GM18873 (cell line): ENCODE data around the gene RTEL1.
"Not testable (repeated sequence)": the region's sequence is repeated elsewhere in the genome, so short reads cannot be mapped to it uniquely, and the experiment has no call there.

Experiments
- ATAC-seq: cut with Tn5 transposase; IDR thresholded peaks from one replicate; pipeline ENCODE4 v1.9.1; 2021; ENCODE audit warnings: mild to moderate bottlenecking, moderate library complexity, moderate number of reproducible peaks; ENCODE audit not compliant: unreplicated experiment, low FRiP score

The RTEL1 gene

DNA sequence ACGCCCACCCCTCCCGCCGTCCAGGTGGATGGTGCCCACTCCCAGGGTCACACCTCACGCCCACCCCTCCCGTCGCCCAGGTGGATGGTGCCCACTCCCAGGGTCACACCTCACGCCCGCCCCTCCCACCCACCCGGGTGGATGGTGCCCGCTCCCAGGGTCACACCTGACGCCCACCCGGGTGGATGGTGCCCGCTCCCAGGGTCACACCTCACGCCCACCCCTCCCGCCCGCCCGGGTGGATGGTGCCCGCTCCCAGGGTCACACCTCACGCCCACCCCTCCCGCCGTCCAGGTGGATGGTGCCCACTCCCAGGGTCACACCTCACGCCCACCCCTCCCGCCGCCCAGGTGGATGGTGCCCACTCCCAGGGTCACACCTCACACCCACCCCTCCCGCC lies 7.6 kb upstream of the RTEL1 start:
- ATAC-seq = not testable (repeated sequence)

DNA sequence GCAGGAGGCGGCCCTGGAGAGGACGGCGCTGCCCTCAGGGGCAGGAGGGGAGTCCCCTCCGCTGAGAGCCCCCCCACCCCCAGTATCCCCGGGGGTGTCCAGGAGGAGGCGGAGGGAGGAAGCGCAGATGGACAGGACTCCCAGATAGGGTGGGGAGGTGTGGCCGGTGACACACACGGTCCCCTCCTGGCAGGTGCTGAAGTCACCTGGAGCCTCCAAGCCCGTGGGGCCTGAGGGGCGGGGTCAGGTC lies 6.2 kb upstream of the RTEL1 start:
- ATAC-seq = no peak

DNA sequence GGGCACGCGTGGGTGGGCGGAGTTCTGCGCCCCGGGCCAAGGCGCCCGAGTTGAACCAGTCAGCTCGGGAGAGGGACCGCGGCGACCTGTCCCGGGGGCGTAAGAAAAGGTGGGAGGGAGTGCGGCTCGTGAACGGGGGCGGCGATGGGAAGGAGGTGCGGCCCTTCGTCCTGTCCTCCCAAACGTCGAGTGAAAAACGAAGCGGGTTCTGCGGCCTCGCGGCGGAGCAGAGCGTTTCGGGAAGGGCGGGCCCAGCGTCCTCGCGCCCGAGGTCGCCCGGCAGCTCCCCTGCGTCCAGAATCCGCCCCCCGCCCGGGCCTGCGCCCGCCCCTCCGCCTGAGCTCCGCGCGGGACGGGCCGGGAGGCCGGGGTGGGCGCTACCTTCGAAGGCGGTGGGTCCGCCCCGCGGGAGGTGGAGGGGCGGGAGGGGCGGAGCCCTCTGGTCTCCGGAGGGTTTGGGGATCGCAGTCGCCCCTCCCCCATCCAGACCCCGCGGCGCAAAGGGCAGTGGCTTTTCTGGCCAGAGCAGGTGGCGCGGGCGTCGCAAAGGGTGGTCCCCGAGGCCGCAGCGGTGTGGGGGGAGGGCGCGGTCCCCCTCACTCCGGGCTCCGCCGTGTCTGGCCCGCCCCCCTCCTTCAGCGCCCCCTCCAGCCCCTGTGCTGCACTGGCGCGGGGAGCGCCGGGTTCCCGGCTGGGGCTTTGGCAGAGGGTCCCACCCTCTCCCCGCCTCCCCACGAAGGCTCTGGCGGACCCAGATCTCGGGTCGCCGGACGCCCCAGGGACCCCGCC lies 5.7 kb upstream of the RTEL1 start:
- no peak for ATAC-seq

DNA sequence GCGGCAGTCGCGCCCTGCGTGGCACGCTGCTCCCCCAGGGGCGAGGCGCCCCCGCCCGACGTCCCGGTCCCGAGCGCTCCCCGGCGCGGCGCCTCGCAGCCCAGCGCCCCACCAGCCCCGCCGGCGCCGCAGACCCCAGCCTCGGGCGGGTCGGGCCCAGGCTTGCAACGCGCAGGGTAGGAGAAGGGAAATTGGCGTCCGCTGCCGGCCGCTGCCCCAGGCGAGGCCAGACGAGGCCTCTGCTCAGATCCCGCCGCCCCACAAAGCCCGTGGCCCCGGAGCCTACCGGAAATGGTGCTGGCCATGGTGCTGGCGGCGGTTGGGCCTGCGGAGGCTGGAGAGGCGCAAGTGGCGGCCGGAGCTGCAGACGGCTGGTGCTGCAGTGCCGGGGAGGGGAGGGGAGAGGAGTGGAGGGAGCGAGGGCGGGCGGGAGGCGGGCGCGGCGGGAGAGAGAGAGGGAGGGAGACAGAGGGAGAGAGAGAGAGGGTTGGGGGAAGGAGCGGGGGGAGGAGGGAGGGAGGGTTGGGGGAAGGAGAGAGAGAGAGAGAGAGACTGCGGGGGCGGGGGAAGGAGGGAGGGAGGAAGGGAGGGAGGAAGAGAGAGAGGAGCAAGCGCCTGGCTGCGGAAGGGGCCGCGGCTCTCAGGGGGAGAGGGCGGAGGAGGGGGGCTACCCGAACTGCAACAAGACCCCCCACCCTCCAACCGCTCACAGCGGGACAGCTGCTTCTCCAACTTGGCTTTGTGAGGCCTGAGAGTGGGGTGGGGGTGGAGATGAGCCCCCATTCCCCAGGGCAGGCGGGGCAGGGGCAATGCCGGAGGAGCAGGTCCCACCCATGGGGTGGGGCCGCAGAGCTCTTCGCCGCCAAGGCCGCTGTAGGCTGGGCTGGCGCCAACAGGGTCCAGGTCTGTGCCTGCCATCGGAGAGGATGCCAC lies 4.8 kb upstream of the RTEL1 start, which contains the start of gene STMN3:
TSS of gene STMN3 (minus strand) at position 384 of the 933 bp plus-strand sequence. CDS start at position 305, 79 bp downstream.
- no peak for ATAC-seq

DNA sequence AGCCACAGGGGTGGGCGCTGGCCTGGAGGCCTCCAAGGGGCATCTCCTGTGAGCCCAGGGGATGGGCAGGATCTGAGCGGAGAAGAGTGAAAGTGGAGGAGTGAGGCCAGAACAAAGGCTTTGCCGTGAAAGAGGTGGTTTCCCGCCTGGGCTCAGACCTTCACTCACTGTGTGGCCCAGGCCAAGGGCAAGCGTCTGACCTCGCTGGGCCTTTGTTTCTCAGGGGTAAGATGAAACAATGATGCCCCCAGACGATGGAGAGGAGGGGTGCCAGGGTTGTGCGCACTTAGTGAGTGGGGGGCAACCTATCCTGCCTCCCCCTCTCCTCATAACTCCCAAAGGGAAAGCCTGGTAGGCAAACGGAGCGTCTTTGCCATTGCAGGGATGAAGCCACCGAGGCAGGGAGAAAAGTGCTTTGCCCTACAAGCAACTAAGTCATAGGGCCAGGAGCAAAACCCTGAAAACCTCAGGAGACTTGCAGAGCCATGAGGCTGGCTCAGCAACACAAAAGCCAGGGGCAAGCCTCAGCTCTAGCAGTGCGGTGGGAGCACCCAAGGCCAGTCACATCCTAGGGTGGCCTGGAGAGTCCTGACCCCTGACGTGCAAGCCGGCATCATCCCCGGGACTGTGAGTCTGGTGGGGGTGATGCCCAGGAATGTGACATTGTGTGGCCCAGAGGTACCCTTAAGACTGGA lies 4.0 kb upstream of the RTEL1 start:
- no peak for ATAC-seq

DNA sequence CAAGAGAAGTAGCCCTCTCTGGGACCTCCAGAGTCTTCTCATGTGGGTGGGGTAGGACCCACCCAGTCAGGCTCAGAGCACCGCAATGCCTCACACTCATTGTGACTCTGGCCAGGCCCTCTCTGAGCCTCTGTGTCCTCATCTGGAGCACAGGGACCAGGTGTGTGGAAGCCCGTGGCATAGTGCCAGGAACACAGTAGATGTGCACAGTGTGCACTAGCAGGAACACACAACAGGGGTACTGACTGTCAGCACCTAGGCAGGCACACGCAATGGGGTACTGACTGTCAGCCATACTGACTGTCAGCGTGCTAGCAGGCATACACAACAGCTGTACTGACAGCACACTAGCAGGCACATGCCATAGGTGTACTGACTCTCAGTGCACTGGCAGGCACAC lies 2.9 kb upstream of the RTEL1 start:
- no peak for ATAC-seq

DNA sequence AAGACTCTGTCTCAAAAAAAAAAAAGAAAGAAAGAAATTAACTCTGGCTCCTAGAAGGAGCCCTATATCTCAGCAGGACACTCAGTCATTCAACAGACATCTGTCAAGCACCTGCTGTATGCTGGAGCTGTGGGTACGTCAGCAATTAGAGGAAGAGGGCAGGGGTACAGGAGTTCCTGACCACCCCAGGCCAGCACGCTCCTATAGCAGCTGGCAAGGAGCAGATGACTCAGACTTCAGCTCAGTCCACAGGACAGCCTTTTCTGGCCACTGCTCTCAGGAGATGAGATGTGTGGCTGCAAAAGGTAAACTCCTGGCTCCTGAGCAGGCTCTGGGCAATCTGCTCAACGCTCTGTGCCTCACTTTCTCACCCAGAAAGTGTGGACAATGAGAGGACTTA lies 1.7 kb upstream of the RTEL1 start:
- ATAC-seq = no peak

DNA sequence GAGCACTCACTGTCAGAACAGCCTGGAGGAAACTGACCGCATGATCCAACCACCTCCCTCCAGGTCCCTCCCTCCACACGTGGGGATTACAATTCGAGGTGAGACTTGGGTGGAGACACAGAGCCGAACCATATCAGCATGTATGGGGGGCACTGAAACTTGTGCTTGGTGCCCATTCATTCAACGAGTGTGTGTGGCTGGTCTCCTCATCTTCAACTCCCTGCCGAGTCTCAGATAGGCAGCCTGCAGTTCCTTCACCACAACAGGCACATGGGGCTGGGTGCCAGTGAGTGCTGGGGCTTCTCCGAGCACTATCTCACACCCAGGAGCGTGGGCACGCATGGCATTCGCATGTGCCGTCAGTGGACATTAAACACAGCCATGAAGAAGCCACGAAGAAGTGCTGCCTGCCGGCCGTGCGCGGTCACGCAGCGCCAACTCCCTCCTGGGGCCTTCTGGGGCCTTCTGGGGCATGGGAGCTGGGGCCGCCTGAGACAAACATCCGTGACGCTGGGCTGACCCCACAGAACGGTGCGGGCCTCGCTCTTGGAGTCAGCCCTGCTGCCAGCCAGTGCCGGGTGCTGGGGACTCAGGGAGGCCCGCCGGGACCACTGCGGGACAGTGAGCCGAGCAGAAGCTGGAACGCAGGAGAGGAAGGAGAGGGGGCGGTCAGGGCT lies 714 bp upstream of the RTEL1 start:
- ATAC-seq = no peak

DNA sequence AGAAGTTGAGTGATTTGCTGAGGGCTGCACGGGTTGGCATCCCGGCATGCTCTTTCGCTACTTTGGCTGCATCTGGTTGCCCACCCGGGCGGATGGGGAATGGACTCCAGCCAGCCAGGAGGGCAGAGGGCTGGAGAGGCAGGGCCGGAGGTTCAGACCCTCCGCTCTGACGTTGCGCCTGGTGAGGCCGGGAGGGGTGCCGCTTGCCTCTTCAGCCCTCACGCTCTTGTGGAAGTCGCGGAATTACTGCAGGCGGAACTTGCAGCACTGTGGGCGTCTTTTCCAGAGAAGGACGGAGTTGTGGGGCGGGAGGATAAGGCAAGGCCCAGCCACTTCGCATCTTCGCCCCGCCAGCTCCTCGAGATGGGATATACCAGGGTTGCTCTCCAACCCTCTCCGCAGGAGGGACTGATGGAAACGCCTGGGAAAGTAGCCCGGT lies 656 bp downstream of the RTEL1 start:
- ATAC-seq = peak; percentile 22

DNA sequence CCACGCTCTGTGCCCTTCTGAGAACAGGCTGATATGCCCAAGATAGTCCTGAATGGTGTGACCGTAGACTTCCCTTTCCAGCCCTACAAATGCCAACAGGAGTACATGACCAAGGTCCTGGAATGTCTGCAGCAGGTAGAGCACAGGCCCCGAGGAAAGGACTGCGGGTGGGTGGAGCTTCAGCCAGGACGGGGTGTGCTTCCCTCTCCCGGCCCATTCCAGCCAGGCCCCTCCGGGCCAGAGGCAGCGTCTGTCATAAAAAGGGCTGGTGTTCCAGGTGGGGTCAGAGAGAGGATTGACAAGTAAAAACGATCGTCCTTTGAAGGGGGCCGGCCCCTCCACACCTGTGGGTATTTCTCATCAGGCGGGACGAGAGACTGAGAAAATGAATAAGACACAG lies 1.3 kb downstream of the RTEL1 start:
- ATAC-seq = no peak

DNA sequence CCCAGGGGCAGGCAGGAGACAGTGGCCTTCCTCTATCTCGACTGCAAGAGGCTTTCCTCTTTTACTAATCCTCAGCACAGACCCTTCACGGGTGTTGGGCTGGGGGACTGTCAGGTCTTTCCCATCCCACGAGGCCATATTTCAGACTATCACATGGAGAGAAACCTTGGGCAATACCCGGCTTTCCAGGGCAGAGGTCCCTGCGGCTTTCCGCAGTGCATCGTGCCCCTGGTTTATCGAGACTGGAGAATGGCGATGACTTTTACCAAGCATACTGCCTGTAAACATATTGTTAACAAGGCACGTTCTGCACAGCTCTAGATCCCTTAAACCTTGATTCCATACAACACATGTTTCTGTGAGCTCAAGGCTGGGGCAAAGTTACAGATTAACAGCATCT lies 2.1 kb downstream of the RTEL1 start:
- ATAC-seq = not testable (repeated sequence)

DNA sequence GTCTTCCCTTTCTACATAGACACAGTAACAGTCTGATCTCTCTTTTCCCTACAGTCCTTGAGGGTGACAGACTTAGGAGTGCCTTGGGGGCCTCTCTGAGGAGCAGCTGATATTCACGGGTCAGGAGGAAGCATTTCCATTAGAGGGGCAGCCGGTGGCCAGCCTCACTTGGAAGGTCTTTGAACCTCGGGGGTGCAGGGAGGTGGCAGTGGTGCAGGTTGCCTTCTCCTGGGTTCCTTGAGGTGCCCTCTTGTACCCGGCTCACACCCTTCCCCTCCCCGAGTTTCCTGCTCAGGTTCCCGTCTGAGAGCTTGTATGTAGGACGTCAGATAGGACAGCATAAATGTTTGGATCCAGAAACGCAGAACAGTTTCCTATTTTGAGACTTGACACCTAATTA lies 2.5 kb downstream of the RTEL1 start:
- no peak for ATAC-seq

DNA sequence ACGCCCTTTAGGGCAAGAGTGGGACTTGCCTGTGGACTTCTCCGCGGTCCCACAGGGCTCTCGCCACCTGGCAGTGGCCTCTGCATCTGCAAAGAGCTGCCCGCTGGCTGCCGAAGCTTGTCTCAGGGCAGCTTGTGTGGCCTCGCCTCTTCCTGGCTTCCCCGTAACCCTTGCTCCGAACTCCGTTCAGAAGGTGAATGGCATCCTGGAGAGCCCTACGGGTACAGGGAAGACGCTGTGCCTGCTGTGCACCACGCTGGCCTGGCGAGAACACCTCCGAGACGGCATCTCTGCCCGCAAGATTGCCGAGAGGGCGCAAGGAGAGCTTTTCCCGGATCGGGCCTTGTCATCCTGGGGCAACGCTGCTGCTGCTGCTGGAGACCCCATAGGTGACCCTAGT lies 3.0 kb downstream of the RTEL1 start:
- no peak for ATAC-seq

DNA sequence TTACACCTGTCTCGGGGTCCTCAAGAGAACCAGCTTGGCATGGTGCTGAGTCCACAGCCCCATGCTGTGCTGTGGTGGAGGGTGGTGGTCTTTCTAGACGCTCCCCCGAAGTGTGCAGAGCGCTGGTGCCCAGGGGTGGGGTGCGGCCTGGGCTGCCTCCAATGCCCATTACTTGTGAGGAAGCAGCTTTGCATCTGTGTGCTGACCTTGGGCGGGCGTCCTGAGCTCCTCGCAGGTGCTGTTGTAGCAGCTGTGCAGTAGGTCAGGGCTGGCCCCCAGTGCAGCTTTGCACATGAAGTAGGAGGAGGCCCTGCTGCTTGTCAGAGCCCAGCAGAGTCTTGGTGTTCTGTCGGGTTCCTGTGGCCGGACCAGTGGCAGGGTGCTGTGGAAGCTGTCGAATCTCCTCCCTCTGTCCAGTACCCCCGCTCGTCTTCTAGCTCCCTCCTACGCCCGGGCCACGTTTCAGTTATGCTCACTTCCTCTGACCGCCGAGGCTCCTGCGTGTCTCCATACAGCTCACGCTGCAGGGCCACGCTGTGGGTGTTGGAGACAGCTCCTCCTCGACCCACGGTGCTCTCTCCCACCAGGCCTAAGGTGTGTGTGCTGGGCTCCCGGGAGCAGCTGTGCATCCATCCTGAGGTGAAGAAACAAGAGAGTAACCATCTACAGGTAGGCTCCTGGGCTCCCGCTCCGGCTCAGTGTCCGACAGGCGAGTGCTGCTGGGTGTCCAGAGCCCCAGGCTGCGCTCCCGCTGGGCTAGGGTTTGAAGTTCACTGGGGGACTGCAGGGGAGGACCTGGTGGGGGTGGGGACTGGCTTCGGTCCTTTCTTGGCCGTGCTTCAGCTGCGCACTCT lies 4.1 kb downstream of the RTEL1 start:
- ATAC-seq = no peak

DNA sequence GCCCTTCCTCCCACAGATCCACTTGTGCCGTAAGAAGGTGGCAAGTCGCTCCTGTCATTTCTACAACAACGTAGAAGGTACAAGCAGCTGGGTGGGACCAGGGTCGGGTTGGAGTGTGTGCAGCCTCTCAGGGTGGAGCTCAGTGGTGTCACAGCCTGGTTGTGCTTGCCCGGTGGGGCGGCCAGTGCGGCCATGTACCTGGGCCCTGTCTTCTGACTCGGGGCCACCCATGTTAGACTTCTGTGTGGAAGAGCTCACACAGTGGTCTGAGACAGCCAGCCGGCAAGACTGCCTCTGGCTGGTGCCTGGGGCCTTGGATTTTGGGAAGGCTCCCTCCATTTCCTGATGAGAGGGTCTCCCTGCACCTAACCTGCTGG lies 4.7 kb downstream of the RTEL1 start:
- ATAC-seq = no peak

DNA sequence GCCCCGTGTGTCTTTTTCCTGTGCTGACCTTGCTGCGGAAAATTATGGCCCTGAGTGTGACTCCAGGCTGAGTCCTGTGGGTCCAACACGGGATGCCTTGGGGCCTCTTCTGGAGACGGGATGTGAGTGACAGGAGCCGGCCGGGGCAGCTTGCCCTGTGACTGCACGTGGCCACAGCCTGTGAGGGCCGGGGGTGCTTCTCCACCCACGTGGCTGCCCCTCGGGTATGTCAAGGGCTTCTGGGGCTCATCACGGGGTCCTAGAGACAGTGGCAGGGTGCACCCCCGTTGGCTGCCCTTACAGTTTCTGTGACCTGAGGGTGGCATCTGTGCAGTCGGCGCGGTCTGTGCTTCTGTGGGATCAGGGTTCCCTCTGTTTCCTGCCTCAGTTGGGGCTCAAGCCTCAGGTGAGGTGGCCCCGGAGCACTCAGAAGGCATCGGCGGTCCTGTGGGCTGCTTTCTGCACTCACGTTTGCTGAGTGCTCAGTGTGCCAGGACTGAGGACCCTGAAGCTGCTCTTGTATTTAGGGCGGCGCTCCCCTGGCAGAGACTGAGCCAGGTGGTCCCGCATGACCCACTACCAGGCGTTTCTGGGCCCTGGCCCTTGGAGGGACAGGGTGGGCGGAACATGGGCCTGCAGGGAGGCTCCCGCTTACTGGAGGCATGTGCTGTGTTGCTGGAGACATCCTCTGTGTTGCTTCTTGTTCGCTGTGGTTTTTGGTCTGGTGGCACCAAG lies 5.4 kb downstream of the RTEL1 start:
- ATAC-seq = no peak

DNA sequence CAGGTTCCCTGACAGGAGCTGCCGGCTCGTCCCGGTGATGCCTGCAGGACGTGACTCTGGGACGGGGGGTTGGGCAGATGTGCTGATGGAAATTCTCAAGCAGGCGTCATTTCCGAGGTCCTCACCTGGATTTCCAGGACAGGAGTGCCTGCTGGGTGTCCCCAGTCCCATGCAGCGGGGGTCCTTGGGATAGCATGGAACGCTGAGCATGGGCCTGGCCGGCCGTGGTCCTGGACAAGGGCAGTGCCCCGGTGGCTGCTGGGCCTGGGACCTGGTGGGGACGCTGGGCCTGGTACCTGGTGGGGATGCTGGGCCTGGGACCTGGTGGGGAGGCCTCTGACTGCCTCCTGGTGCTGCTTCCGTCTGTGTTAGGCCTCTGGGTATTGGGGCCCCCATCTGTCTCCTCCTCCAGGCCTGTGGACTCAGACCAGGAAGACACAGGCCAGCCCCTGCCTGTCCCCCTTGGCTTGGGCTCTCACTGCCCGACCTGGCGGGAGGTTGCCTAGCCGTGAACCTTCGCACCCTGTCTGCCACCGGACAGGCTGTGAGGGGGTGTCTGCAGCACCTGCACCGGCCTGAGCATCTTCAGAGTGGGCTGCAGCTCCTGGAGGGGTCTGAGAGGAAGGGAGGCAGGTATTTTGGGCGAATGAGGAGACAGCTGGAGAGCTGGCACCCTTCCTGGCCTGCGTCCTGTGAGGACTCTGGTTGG lies 6.2 kb downstream of the RTEL1 start:
- ATAC-seq = no peak

DNA sequence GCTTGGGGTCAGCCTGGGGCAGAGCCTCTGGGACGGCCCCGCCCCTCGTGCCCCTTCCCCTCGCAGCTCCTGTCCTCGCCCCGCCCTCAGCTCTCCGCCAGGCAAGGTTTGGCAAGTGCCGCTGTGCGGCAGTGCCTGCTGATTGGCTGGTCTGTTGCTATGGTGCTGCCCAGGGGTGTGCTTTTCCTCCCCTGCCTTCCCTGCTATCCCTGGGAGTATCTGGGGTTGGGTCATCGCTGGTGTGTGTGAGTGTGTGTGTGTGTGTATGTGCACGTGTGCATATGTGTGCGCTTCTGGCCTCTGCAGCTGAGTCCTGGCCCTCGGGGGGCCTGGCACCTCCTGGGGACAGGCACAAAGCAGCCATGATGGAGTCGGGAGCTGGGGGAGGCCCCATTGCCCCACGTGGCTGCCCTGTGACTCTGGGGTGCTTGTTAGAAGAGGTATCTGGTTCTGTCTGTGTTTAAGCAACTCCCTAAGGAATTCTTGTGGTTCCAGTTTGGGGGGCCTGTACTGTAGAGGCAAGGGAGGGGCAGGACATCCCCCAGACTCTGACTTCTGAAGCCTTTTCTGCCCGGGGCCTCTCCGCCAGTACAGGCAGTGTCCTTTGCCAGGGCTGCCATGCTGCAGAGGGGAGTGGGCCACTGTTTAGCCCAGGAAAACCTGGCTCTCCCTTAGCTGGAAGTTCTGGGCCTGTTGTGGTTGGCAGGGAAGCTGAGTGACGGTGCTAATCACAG lies 6.9 kb downstream of the RTEL1 start:
- no peak for ATAC-seq
